Endodermal cell (in vitro differentiated cells): Measurements from ENCODE around the gene CHST11. TPM values are rescaled to one million over a fixed set of nuclear protein-coding genes. Genes with fewer than 3 reads are reported as not detected.

Experiments used
- DNase-seq: peaks from one replicate; pipeline ENCODE4 v3.0.0-alpha.2; 2017
- H3K27ac ChIP-seq: 2 replicates; pipeline ENCODE4 v1.5.1; 2013; ENCODE audit warnings: mild to moderate bottlenecking, low read depth, low read length, moderate library complexity
- H3K27me3 ChIP-seq: 2 replicates; pipeline ENCODE4 v1.6.1; 2013; ENCODE audit warnings: mild to moderate bottlenecking, low read length, moderate library complexity; ENCODE audit not compliant: insufficient read depth, control insufficient read depth, poor library complexity, severe bottlenecking
- H3K36me3 ChIP-seq: 2 replicates; pipeline ENCODE4 v1.7.0; 2013; ENCODE audit warnings: mild to moderate bottlenecking, low read length, moderate library complexity; ENCODE audit not compliant: control insufficient read depth, insufficient read depth
- H3K4me1 ChIP-seq: one replicate; pipeline ENCODE4 v1.7.0; 2013; ENCODE audit warnings: low read length; ENCODE audit not compliant: control insufficient read depth, insufficient read depth
- H3K4me3 ChIP-seq: 2 replicates; pipeline ENCODE4 v1.5.1; 2013; ENCODE audit warnings: mild to moderate bottlenecking, low read length, moderate library complexity
- H3K9ac ChIP-seq: 2 replicates; pipeline ENCODE4 v1.6.1; 2013; ENCODE audit warnings: mild to moderate bottlenecking, low read length, moderate library complexity; ENCODE audit not compliant: poor library complexity, severe bottlenecking; ENCODE audit errors: extremely low read depth
- H3K9me3 ChIP-seq: 2 replicates; pipeline ENCODE4 v1.6.1; 2013; ENCODE audit warnings: mild to moderate bottlenecking, low read length, moderate library complexity; ENCODE audit not compliant: control insufficient read depth
- H3K27ac Mint-ChIP-seq: 2 replicates; pipeline ENCODE4 v1.8.0; 2020; ENCODE audit warnings: mixed read lengths
- H3K27me3 Mint-ChIP-seq: 2 replicates; pipeline ENCODE4 v1.8.0; 2021; ENCODE audit warnings: mild to moderate bottlenecking, mixed read lengths; ENCODE audit not compliant: insufficient read depth
- H3K36me3 Mint-ChIP-seq: 2 replicates; pipeline ENCODE4 v1.8.0; 2020; ENCODE audit warnings: low read depth, mixed read lengths
- H3K4me1 Mint-ChIP-seq: 2 replicates; pipeline ENCODE4 v1.8.0; 2020; ENCODE audit warnings: mixed read lengths
- H3K4me3 Mint-ChIP-seq: 2 replicates; pipeline ENCODE4 v1.8.0; 2020; ENCODE audit warnings: mild to moderate bottlenecking, moderate library complexity, mixed read lengths
- H3K9me3 Mint-ChIP-seq: 2 replicates; pipeline ENCODE4 v1.8.0; 2020; ENCODE audit warnings: mild to moderate bottlenecking, mixed read lengths
- CTCF ChIP-seq: fragments of 200-600 bp; sonication (generic); conservative IDR thresholded peaks from 2 replicates; pipeline ENCODE4 v1.5.0; 2021; ENCODE audit warnings: antibody characterized with exemption, mild to moderate bottlenecking
- WGBS, 2 experiments: methylation state at CpG; one replicate each; pipeline versions ENCODE4 v1.1.5 to v1.1.7; 2013; ENCODE audit warnings: missing lambda C conversion rate in 2 of 2, mixed read lengths in 1 of 2; ENCODE audit not compliant: insufficient coverage in 1 of 2, insufficient read length in 1 of 2; 5-methylcytosine and 5-hydroxymethylcytosine counted together
- total RNA-seq, 2 donors: library from RNA; stranded (reverse); fragmentation: NEBNext Ultra II Directional in 1 of 2; extraction: Animal tissue kit (Norgen Biotek cat#: 25700) in 1 of 2; gene quantifications; 2 replicates in 1 of 2; 3 replicates in 1 of 2; pipeline ENCODE4 v1.2.1, GENCODE V29; 2021

The CHST11 gene
- total RNA-seq, 2 donors from 2014 or later: 30.7 to 36.2 TPM

GRCh38 chr12:104707194-104707593 is 250.4 kb downstream of the CHST11 start:
- H3K27me3 ChIP-seq: no peaks in the 10 kb centered on the region
- no peak overlapping the region for H3K4me3 Mint-ChIP-seq
- H3K4me3 ChIP-seq: no peak overlapping the region
- H3K27me3 Mint-ChIP-seq: no peaks in the 10 kb centered on the region
- H3K4me1 Mint-ChIP-seq: peaks cover 29% of the 10 kb centered on the region
- WGBS, 2 experiments: 85 to 89% methylated on average over 4 to 5 of the region's 5 CpGs
- no peak overlapping the region for H3K27ac ChIP-seq
- no peak for DNase-seq
- no peak for TF ChIP-seq CTCF
- peaks cover 3% of the 10 kb centered on the region for H3K36me3 ChIP-seq
- peaks cover 10% of the 10 kb centered on the region for H3K4me1 ChIP-seq
- H3K9ac ChIP-seq: no peak overlapping the region
- H3K9me3 Mint-ChIP-seq: no peaks in the 10 kb centered on the region
- H3K9me3 ChIP-seq: no peaks in the 10 kb centered on the region
- no peak overlapping the region for H3K27ac Mint-ChIP-seq
- no peaks in the 10 kb centered on the region for H3K36me3 Mint-ChIP-seq

GRCh38 chr12:104707794-104708558 is 251.2 kb downstream of the CHST11 start:
- H3K27ac Mint-ChIP-seq: no peak overlapping the region
- peaks cover 15% of the 10 kb centered on the region for H3K4me1 ChIP-seq
- H3K27ac ChIP-seq: no peak overlapping the region

GRCh38 chr12:104708891-104709290 is 252.1 kb downstream of the CHST11 start:
- H3K4me1 Mint-ChIP-seq: peaks cover 35% of the 10 kb centered on the region
- H3K27me3 Mint-ChIP-seq: no peaks in the 10 kb centered on the region
- 70 to 83% methylated on average over 5 to 7 of the region's 7 CpGs for WGBS, 2 experiments
- H3K4me3 ChIP-seq: no peak overlapping the region
- peaks cover 21% of the 10 kb centered on the region for H3K4me1 ChIP-seq
- H3K9ac ChIP-seq: no peak overlapping the region
- H3K9me3 Mint-ChIP-seq: no peaks in the 10 kb centered on the region
- no peak for TF ChIP-seq CTCF
- peaks cover 3% of the 10 kb centered on the region for H3K36me3 ChIP-seq
- no peak overlapping the region for H3K27ac ChIP-seq
- H3K27ac Mint-ChIP-seq: no peak overlapping the region
- no peak overlapping the region for H3K4me3 Mint-ChIP-seq
- DNase-seq: no peak
- H3K36me3 Mint-ChIP-seq: no peaks in the 10 kb centered on the region
- no peaks in the 10 kb centered on the region for H3K9me3 ChIP-seq
- no peaks in the 10 kb centered on the region for H3K27me3 ChIP-seq

More at GRCh38 chr12:104707794-104708558, 251.2 kb downstream of the CHST11 start:
- TF ChIP-seq CTCF: no peak
- H3K9me3 ChIP-seq: no peaks in the 10 kb centered on the region
- Mint-ChIP-seq H3K36me3 (no peaks in the 10 kb centered on the region), H3K27me3 (no peaks in the 10 kb centered on the region), H3K9me3 (no peaks in the 10 kb centered on the region), H3K4me1 (peaks cover 34% of the 10 kb centered on the region), H3K4me3 (no peak overlapping the region)
- H3K27me3 ChIP-seq: no peaks in the 10 kb centered on the region
- H3K9ac ChIP-seq: no peak overlapping the region
- WGBS, 2 experiments: 92 to 100% methylated on average over 5 to 9 of the region's 9 CpGs
- no peak for DNase-seq
- H3K36me3 ChIP-seq: peaks cover 3% of the 10 kb centered on the region
- no peak overlapping the region for H3K4me3 ChIP-seq
